ENCODE results near the gene DHX16. TPM values are rescaled to one million over a fixed set of nuclear protein-coding genes. Genes with fewer than 3 reads are reported as not detected.

DHX16 gene
- total and polyA plus RNA-seq, 2 of the 4 experiments (the other 2 are of a cell fraction), result 47.9 to 48.4 TPM

DNA sequence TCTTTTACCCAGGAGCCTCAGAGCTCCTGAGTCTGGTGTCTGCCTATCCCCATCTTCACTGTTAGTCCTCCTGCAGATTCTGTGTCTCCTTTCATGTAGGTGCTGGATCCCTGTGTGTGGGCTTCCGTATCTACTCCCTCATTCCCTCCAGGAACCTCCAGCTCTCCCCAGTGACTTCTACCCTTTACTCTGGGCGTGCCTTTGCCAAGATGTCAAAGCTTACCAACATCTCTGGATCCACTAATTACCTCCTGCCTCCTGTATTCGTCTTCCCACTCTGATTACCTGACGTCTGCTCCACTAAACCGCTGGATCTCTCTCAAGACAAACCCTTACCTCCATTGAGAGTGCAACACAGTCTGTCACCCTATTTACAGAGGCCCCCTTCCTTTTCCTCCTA lies 28.0 kb downstream of the DHX16 start:
- WGBS, 2 experiments (ENCODE audit: extremely low coverage in 2 of 2, insufficient read length in 1 of 2), result 82% methylated on average over 4 of the region's 5 CpGs; no CpG with 5 or more reads in 1 of the 2 experiments
- DNase-seq, result no peak
- no peak overlapping the region for H2BK5ac ChIP-seq (ENCODE audit: low read depth, low read length, poor library complexity, severe bottlenecking)

More for the DNA sequence above, 28.0 kb downstream of the DHX16 start:
- Histone ChIP-seq H3K56ac (ENCODE audit: extremely low read depth, insufficient read depth, low read length) (no peak overlapping the region), H4K8ac (ENCODE audit: low read depth in 2 of 2, low read length in 2 of 2) (no peak overlapping the region), H2AFZ (replicated peaks; ENCODE audit: low read length, poor library complexity) (no peak overlapping the region), H3K79me1 (ENCODE audit: low read depth in 1 of 2, low read length in 2 of 2) (peaks cover 18 to 38% of the 10 kb centered on the region in 2 experiments; a peak in 3 of 4 replicates), H3K4ac (ENCODE audit: low read depth, low read length) (no peak overlapping the region), H2BK20ac (ENCODE audit: low read depth, low read length) (no peak overlapping the region), H3K4me3 (ENCODE audit: insufficient read depth, low read depth, low read length) (no peak overlapping the region), H4K20me1 (ENCODE audit: insufficient read depth, low read length) (peaks cover 4% of the 10 kb centered on the region; the same call in 1 of the 2 replicates), H3K9me3 (ENCODE audit: control insufficient read depth, insufficient read depth, low read length) (no peaks in the 10 kb centered on the region), H3K27me3 (ENCODE audit: control insufficient read depth, insufficient read depth, low read length) (no peaks in the 10 kb centered on the region), H3K18ac (ENCODE audit: low read depth, low read length) (no peak overlapping the region), H3K27ac (ENCODE audit: insufficient read depth, low read length) (no peak overlapping the region), H2AK9ac (replicated peaks; ENCODE audit: low read depth, low read length, poor library complexity) (no peak overlapping the region), H3K9ac (ENCODE audit: low read depth, low read length) (no peak overlapping the region), H3K23ac (ENCODE audit: low read depth, low read length) (no peak overlapping the region), H4K91ac (ENCODE audit: insufficient read depth, low read depth, low read length) (no peak overlapping the region), H3K4me1 (ENCODE audit: control insufficient read depth, insufficient read depth, low read length) (no peaks in the 10 kb centered on the region), H3K14ac (replicated peaks; ENCODE audit: low read depth, low read length) (no peak overlapping the region), H3K36me3 (ENCODE audit: control insufficient read depth, insufficient read depth, low read length) (peaks cover 35% of the 10 kb centered on the region), H3K9me1 (ENCODE audit: insufficient read depth, low read length) (no peaks in the 10 kb centered on the region; the same call in 1 of the 2 replicates), H3K4me2 (ENCODE audit: low read depth, low read length) (no peak overlapping the region), H2AK5ac (ENCODE audit: low read depth, low read length) (no peak overlapping the region), H2BK15ac (ENCODE audit: low read depth, low read length) (no peak overlapping the region), H2BK120ac (ENCODE audit: low read depth, low read length) (no peak overlapping the region), H4K5ac (ENCODE audit: low read depth, low read length) (no peak overlapping the region)
- ChIA-PET POLR2A (ENCODE audit: unreplicated experiment) (no interaction called here), CTCF (no interaction called here)
- in situ Hi-C loops (cut with MboI; ENCODE audit: low sequenced_read_pairs) (no loop called here), intact Hi-C loops (cut with micrococcal nuclease) (no loop called here), dilution Hi-C loops (cut with HindIII; ENCODE audit: low sequenced_read_pairs, unreplicated experiment) (no loop called here)
- no peak for ATAC-seq (ENCODE audit: low read depth)
- no TSS peak for BruUV-seq (replicated peaks)
- TF ChIP-seq RFX5 (IDR thresholded peaks at IDR 0.05; ENCODE audit: low read depth, low read length) (no peak), BHLHE40 (IDR thresholded peaks at IDR 0.05; ENCODE audit: low read depth, low read length) (no peak), MXI1 (IDR thresholded peaks at IDR 0.05; ENCODE audit: borderline replicate concordance, low read depth, low read length) (no peak), NFE2L2 (IDR thresholded peaks at IDR 0.05; ENCODE audit: low read depth, low read length) (no peak), MAZ (IDR thresholded peaks at IDR 0.05; ENCODE audit: borderline replicate concordance, low read depth, low read length) (no peak)
- TF ChIP-seq, protein P1, sequence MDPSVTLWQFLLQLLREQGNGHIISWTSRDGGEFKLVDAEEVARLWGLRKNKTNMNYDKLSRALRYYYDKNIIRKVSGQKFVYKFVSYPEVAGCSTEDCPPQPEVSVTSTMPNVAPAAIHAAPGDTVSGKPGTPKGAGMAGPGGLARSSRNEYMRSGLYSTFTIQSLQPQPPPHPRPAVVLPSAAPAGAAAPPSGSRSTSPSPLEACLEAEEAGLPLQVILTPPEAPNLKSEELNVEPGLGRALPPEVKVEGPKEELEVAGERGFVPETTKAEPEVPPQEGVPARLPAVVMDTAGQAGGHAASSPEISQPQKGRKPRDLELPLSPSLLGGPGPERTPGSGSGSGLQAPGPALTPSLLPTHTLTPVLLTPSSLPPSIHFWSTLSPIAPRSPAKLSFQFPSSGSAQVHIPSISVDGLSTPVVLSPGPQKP (IDR thresholded peaks at IDR 0.05; ENCODE audit: borderline replicate concordance, low read depth, low read length), result no peak
- TF ChIP-seq, protein P2, sequence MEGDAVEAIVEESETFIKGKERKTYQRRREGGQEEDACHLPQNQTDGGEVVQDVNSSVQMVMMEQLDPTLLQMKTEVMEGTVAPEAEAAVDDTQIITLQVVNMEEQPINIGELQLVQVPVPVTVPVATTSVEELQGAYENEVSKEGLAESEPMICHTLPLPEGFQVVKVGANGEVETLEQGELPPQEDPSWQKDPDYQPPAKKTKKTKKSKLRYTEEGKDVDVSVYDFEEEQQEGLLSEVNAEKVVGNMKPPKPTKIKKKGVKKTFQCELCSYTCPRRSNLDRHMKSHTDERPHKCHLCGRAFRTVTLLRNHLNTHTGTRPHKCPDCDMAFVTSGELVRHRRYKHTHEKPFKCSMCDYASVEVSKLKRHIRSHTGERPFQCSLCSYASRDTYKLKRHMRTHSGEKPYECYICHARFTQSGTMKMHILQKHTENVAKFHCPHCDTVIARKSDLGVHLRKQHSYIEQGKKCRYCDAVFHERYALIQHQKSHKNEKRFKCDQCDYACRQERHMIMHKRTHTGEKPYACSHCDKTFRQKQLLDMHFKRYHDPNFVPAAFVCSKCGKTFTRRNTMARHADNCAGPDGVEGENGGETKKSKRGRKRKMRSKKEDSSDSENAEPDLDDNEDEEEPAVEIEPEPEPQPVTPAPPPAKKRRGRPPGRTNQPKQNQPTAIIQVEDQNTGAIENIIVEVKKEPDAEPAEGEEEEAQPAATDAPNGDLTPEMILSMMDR (conservative IDR thresholded peaks at IDR 0.05; ENCODE audit: low read depth, low read length), result no peak

All from IMR-90 (cell line).